OCI-LY1 (cell line): ENCODE data around the gene GTF2H4.
"Not testable (repeated sequence)": the region's sequence is repeated elsewhere in the genome, so short reads cannot be mapped to it uniquely, and the experiment has no call there.

ENCODE experiments used
- H2AFZ ChIP-seq: fragments of 200-600 bp; sonication (generic), shearing (Covaris generic); 2 replicates; pipeline ENCODE4 v1.6.0; 2014; ENCODE audit warnings: antibody characterized with exemption, mild to moderate bottlenecking, low read length
- H3F3A ChIP-seq: fragments of 200-600 bp; sonication (generic), shearing (Covaris generic); 2 replicates; pipeline ENCODE4 v1.6.0; 2014; ENCODE audit warnings: mild to moderate bottlenecking, antibody characterized with exemption, low read length, moderate library complexity; ENCODE audit not compliant: insufficient read depth
- H3K27ac ChIP-seq: fragments of 200-600 bp; sonication (generic); 2 replicates; pipeline ENCODE4 v1.5.1; 2014; ENCODE audit warnings: low read length, mixed run types, mild to moderate bottlenecking, low read depth; ENCODE audit not compliant: poor library complexity, severe bottlenecking
- H3K27me3 ChIP-seq: fragments of 200-600 bp; sonication (generic); 2 replicates; pipeline ENCODE4 v1.6.0; 2014; ENCODE audit warnings: antibody characterized with exemption, mild to moderate bottlenecking, low read length, moderate library complexity; ENCODE audit not compliant: insufficient read depth
- H3K36me3 ChIP-seq: fragments of 200-600 bp; sonication (generic); 2 replicates; pipeline ENCODE4 v1.6.1; 2014; ENCODE audit warnings: mild to moderate bottlenecking, antibody characterized with exemption, low read length, moderate library complexity, mixed read lengths; ENCODE audit not compliant: insufficient read depth
- H3K4me1 ChIP-seq: fragments of 200-600 bp; sonication (generic); 2 replicates; pipeline ENCODE4 v1.5.1; 2014; ENCODE audit warnings: mild to moderate bottlenecking, low read length, moderate library complexity; ENCODE audit not compliant: insufficient read depth, severe bottlenecking
- H3K4me2 ChIP-seq: fragments of 200-600 bp; sonication (generic), shearing (Covaris generic); 2 replicates; pipeline ENCODE4 v1.6.1; 2014; ENCODE audit warnings: low read length
- H3K4me3 ChIP-seq: fragments of 200-600 bp; sonication (generic); 2 replicates; pipeline ENCODE4 v1.5.1; 2014; ENCODE audit warnings: low read length, low read depth, mild to moderate bottlenecking, mixed read lengths; ENCODE audit not compliant: poor library complexity, severe bottlenecking
- H3K79me2 ChIP-seq: fragments of 200-600 bp; shearing (Covaris generic); 2 replicates; pipeline ENCODE4 v1.6.1; 2016; ENCODE audit warnings: mixed run types, low read length, mixed read lengths; ENCODE audit not compliant: insufficient read depth
- H3K9ac ChIP-seq: fragments of 200-600 bp; sonication (generic), shearing (Covaris generic); 2 replicates; pipeline ENCODE4 v1.6.1; 2014; ENCODE audit warnings: mild to moderate bottlenecking, low read length, mixed read lengths
- H3K9me2 ChIP-seq: fragments of 200-600 bp; sonication (generic), shearing (Covaris generic); 2 replicates; pipeline ENCODE4 v1.6.1; 2014; ENCODE audit warnings: low read depth, mild to moderate bottlenecking, low read length, mixed read lengths
- H3K9me3 ChIP-seq: fragments of 200-600 bp; shearing (Covaris generic); 2 replicates; pipeline ENCODE4 v1.6.1; 2014; ENCODE audit warnings: low read length, mixed read lengths
- H4K20me1 ChIP-seq: fragments of 200-600 bp; sonication (generic), shearing (Covaris generic); 2 replicates; pipeline ENCODE4 v1.6.0; 2016; ENCODE audit warnings: mild to moderate bottlenecking, low read length; ENCODE audit not compliant: insufficient read depth
- CTCF ChIP-seq: fragments of 200-600 bp; sonication (generic), shearing (Covaris generic); IDR thresholded peaks from 2 replicates; pipeline ENCODE4 v1.5.1; 2017; ENCODE audit warnings: mild to moderate bottlenecking, antibody characterized with exemption, low read length, moderate library complexity, mixed read lengths
- EZH2 ChIP-seq: fragments of 200-600 bp; sonication (generic), shearing (Covaris generic); IDR thresholded peaks from 2 replicates; pipeline ENCODE4 v1.8.0; 2017; ENCODE audit warnings: borderline replicate concordance, mixed run types, mild to moderate bottlenecking, antibody characterized with exemption, low read length, moderate library complexity, mixed read lengths

Gene GTF2H4

DNA sequence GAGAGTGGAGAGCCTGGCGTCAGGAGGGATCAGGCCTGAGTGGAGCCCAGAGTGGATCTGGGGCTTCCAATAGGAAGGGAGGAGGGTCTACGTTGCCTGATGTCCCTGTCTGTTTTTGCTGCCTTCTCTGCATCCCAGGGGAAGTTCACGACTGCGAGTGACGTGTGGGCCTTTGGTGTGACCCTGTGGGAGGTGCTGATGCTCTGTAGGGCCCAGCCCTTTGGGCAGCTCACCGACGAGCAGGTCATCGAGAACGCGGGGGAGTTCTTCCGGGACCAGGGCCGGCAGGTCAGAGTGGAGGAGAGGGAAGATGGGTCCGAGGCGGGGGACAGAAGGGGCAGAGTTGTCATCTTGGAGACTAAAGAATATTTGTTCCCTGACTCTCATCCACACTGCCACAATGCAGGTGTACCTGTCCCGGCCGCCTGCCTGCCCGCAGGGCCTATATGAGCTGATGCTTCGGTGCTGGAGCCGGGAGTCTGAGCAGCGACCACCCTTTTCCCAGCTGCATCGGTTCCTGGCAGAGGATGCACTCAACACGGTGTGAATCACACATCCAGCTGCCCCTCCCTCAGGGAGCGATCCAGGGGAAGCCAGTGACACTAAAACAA lies 9.2 kb upstream of the GTF2H4 start:
- no peak overlapping the region for H3K4me2 ChIP-seq
- H3K27ac ChIP-seq: no peak overlapping the region
- H3K27me3 ChIP-seq: 0 out of 2 replicates have a peak, but pooled peaks cover 3% of the 10 kb centered on the region
- no peaks in the 10 kb centered on the region for H3K9me3 ChIP-seq
- no peaks in the 10 kb centered on the region for H3K9me2 ChIP-seq
- H2AFZ ChIP-seq: no peak overlapping the region
- H4K20me1 ChIP-seq: no peaks in the 10 kb centered on the region
- TF ChIP-seq EZH2 (no peak), CTCF (no peak)
- no peaks in the 10 kb centered on the region for H3K79me2 ChIP-seq
- no peak overlapping the region for H3K9ac ChIP-seq
- no peaks in the 10 kb centered on the region; the same call in 1 of the 2 replicates for H3F3A ChIP-seq
- peaks cover 6% of the 10 kb centered on the region for H3K4me1 ChIP-seq
- no peak overlapping the region for H3K4me3 ChIP-seq
- no peaks in the 10 kb centered on the region for H3K36me3 ChIP-seq

- Histone ChIP-seq H3K79me2 (no peaks in the 10 kb centered on the region), H3K36me3 (no peaks in the 10 kb centered on the region), H3K27ac (no peak overlapping the region), H2AFZ (no peak overlapping the region), H4K20me1 (no peaks in the 10 kb centered on the region), H3K9me3 (no peaks in the 10 kb centered on the region), H3F3A (no peaks in the 10 kb centered on the region; the same call in 1 of the 2 replicates), H3K4me3 (no peak overlapping the region), H3K27me3 (0 out of 2 replicates have a peak, but pooled peaks cover 3% of the 10 kb centered on the region), H3K4me2 (no peak overlapping the region), H3K9ac (no peak overlapping the region), H3K4me1 (peaks cover 6% of the 10 kb centered on the region), H3K9me2 (no peaks in the 10 kb centered on the region)
- TF ChIP-seq EZH2: no peak
- no peak for TF ChIP-seq CTCF
Observed at GRCh38 chr6:30900863-30901417, 7.1 kb upstream of the GTF2H4 start.

- H3K27me3 ChIP-seq: 0 out of 2 replicates have a peak, but pooled peaks cover 3% of the 10 kb centered on the region
- no peaks in the 10 kb centered on the region for H3K9me3 ChIP-seq
- no peaks in the 10 kb centered on the region for H3K79me2 ChIP-seq
- H3K4me2 ChIP-seq: no peak overlapping the region
- no peaks in the 10 kb centered on the region for H3K36me3 ChIP-seq
- TF ChIP-seq EZH2 (no peak), CTCF (no peak)
- no peak overlapping the region for H3K4me3 ChIP-seq
- H3K9ac ChIP-seq: no peak overlapping the region
- H3K4me1 ChIP-seq: peaks cover 6% of the 10 kb centered on the region
- no peaks in the 10 kb centered on the region; the same call in 1 of the 2 replicates for H3F3A ChIP-seq
- no peak overlapping the region for H2AFZ ChIP-seq
- H4K20me1 ChIP-seq: no peaks in the 10 kb centered on the region
- H3K27ac ChIP-seq: no peak overlapping the region
- no peaks in the 10 kb centered on the region for H3K9me2 ChIP-seq
Observed at GRCh38 chr6:30901436-30901835, 6.6 kb upstream of the GTF2H4 start.

DNA sequence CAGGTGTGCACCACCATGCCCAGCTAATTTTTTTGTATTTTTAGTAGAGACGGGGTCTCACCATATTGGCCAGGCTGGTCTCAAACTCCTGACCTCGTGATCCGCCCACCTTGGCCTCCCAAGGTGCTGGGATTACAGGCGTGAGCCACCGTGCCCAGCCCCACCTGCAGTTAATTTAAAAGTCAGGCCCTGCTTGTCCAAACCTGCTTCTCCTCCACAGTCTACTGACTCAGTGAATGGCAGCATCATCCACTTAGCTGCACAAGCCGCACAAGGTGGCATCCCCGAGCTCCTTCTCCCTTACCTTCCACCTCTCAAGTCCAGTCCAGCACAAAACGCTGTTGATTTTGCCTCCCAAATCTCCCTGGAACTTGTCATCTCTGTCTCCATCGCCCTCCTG lies 5.8 kb upstream of the GTF2H4 start:
- not testable (repeated sequence) for H3K27me3 ChIP-seq

More for the DNA sequence above, 5.8 kb upstream of the GTF2H4 start:
- H3K79me2 ChIP-seq, H3K9me2 ChIP-seq, H3K4me1 ChIP-seq, H3K36me3 ChIP-seq, H3K9me3 ChIP-seq, H3F3A ChIP-seq, H3K4me2 ChIP-seq, H3K9ac ChIP-seq, H2AFZ ChIP-seq, H4K20me1 ChIP-seq, H3K4me3 ChIP-seq, H3K27ac ChIP-seq: not testable (repeated sequence)
